GM19467 (cell line): ENCODE data around the gene FFAR4.
"Not testable (repeated sequence)": the region's sequence is repeated elsewhere in the genome, so short reads cannot be mapped to it uniquely, and the experiment has no call there.

ENCODE experiments used
- ATAC-seq: cut with Tn5 transposase; IDR thresholded peaks from one replicate; pipeline ENCODE4 v1.9.1; 2021; ENCODE audit warnings: mild to moderate bottlenecking, moderate library complexity; ENCODE audit not compliant: unreplicated experiment

Gene FFAR4

GRCh38 chr10:93566435-93567276 is at the start of gene FFAR4:
Gene FFAR4, plus strand, starts transcription at chr10:93566665. Its CDS starts 56 bp downstream, at chr10:93566721.
- no peak for ATAC-seq

- no peak for ATAC-seq
Observed at GRCh38 chr10:93518531-93518930, 47.9 kb upstream of the FFAR4 start.

- no peak for ATAC-seq
Observed at GRCh38 chr10:93535293-93535692, 31.2 kb upstream of the FFAR4 start.

DNA sequence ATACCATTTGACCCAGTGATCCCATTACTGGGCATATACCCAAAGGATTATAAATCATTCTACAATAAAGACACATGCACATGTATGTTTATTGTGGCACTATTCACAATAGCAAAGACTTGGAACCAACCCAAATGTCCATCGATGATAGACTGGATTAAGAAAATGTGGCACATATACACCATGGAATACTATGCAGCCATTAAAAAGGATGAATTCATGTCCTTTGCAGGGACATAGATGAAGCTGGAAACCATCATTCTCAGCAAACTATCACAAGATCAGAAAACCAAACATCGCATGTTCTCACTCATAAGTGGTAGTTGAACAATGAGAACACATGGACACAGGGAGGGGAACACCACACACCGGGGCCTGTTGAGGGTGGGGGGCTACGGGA is 25.6 kb upstream of the FFAR4 start:
- ATAC-seq = not testable (repeated sequence)

- ATAC-seq = no peak
Observed at GRCh38 chr10:93541402-93542357, 24.8 kb upstream of the FFAR4 start.

GRCh38 chr10:93542358-93542791 is 24.1 kb upstream of the FFAR4 start:
- ATAC-seq = no peak

- ATAC-seq = not testable (repeated sequence)
Observed at GRCh38 chr10:93546995-93547394, 19.5 kb upstream of the FFAR4 start.

- no peak for ATAC-seq
Observed at GRCh38 chr10:93547522-93547921, 18.9 kb upstream of the FFAR4 start.

GRCh38 chr10:93548376-93549071 is 17.9 kb upstream of the FFAR4 start:
- ATAC-seq = no peak

DNA sequence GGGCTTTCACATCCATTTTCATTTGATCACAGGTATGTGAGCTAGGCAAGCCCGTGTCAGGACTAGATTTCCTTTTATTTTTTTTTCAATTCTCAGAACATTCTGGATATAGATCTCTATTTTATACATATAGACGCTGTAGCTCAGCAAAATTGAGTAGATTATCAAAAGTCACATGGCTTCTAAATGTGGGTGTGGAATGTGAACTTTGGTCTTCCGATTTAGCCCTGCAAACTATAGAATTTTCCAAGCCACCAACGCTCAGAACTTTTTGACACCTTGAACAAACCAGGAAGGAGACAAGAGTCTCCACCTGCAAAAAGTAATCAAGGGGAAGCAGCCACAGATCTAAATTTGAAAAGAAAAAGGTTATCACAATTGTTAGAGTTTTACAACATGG is 15.9 kb upstream of the FFAR4 start:
- ATAC-seq = no peak

DNA sequence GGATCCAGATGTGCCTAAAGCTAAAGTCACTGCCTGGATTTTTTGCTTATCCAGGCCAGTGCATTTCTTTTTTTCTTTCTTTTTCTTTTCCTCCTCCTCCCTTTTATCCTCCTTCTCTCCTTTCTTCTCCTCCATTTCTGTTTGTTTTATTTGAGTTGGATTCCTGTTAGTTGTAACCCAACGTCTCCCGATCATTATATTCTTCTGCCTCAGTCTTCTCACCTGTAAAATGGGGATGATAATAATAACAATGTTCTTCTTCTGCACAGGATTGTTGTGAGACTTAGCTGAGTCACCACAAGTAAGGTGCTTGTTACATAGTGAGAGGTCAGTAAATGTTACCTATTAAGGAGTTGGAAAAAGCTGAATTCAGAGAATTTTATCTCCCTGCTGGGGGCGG is 13.7 kb upstream of the FFAR4 start:
- no peak for ATAC-seq

DNA sequence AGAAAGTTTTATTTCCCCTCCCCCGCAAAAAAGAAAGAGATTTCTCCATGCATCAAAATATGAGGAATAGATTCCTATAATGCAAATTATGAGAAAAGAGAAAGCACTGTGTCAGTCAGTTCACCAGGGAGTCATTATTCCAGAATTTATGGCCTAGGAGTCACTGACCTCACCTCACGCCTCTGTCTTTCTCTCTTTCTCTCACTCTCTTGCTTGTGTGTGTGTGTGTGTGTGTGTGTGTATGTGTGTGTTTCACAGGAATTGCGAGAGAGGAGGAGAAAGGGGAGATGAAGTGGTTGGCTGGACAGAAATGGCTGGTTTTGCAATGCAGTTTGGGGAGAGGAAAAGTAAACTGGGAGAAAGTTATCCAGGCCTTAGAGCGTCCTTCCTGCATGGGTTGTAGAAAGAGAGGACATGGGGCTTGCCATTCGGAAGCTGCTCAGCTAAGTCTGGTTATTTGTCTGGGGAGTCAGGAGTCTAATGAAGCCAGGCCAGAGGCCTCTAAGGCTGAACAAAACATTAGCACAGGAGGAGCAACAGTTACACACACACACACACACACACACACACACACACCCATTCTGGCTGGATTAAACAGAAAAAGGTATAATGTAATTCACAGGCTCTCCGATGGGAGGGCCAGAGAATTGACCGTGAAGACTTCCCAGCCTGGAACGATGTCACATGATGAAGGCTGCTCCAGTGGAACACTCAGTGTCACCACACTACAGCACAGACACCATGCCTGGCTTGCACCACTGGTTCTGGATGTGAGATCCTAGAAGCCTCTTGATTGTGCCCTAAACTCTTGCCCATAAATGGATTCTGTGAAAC is 12.8 kb upstream of the FFAR4 start:
- ATAC-seq = no peak

- no peak for ATAC-seq
Observed at GRCh38 chr10:93554316-93554663, 12.2 kb upstream of the FFAR4 start.

DNA sequence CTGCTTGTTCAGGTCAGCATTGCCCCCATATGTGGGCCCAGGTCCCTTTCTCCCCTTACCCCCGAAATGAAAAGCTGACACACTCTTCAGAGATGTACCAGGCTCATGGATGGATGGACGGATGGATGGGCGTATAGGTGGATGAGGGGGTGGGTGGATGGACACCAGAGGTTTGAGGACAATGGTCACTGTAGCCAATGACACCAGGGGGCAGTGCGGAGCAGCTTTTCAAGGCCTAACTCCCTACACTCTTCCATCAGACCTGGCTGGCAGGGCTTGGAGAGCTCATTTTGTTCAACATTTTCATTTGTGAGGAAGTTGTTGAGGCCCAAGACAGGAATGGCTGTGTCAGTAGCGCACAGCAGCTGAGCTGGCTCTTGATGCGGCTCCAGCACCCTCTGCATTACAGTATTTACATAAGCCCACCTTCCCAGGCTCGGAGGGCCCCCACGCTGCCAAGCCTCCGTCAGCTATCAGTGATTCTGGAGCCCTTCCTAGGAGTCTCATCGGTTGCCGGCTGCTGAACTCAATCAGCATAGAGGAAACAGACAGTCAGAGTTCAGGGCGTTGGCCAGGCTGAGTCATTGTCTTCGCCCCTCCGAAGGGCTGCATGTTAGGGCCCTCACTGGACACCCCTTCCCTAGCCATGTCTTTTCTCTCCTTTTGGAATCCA is 11.6 kb upstream of the FFAR4 start:
- ATAC-seq = peak; percentile 71

DNA sequence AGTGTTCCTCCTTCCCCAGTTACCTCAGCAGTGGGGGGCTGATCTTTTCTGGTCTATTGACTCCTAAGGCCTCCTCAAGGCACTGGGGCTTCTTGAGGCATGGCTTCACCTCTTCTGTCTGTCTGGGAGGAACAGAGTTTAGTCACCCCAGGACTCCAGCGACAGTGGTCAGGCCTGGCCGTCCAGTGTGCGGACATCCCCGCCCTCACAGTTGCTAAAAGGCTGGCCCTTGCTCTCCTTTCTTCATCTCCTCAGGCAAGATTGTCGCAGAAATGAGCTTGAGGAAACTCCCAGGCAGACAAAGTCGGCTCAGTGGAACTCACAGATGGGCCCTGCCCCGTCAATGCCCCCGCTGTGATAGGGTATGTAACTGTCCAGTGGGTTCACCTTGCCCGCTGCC is 7.0 kb upstream of the FFAR4 start:
- ATAC-seq = no peak

- ATAC-seq = no peak
Observed at GRCh38 chr10:93560541-93560940, 5.9 kb upstream of the FFAR4 start.

DNA sequence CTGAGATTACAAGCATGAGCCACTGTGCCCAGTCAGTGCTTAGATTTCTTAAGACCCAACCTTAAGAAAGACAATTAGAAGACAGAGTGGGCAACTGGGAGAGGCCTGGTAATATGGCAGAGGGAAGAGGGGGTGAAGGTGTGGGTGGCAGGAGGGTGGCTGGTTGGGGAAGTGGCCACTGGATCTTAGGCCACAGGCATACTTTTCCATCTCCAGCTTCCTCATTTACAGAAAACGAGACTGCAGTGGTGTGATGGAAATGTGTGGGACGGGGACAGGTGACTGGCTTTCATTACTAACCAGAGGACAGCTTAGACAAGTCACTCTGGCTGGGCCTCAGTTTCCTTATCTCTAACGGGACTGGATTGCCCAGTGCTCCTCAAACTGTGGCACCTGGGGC is 1.0 kb upstream of the FFAR4 start:
- ATAC-seq = no peak

DNA sequence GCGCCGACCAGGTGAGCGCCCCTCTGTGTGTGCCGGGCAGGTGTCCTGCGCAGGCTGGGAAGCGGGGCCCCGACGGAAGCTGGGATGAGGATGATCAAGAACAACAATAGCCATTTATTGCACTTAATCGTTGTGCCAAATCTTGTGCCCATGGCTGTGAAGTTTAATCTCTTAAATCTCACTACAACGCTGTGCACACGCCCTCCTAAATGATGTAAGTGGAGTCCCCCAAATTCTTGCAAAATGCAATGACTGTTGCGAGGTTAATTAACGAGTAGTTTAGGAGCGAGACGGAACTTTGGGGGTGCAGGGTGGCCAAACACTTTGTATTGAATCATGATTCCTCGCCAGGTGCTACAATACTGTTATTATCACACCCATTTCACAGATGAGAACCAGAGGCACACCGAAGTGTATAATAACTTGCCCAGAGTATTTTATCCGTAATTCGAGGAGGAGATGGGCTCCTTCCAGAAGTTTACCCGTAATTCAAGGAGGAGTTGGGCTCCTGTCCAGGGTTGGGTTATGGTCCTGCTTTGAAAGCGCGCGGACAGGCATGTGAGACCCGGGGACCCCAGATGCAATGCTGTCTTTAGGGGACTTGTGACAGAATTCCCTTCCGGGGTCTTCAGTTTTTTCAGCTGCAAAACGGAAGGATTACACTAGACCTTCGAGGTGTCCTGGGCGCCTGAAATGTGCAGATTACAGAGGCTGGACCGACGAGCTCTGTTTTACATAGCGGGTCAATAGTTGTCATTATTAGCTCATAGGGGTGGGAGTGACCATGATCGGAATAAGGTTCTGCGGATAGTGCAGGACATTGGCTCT is 1.0 kb downstream of the FFAR4 start:
- no peak for ATAC-seq

DNA sequence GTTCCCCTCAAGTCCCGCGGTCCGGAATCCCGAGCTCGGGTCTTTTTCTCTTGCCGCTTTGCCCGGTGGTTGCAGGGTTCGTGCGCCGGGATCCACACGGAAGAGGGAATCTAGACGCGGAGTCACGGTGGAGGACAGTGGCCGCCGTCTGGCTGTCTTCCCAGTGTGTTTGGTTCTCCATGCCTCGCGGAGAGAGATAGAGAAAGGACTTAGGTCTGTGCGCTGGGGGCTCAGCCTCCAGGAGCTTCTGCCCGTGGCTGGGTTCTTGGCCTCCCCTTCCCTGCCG is 1.6 kb downstream of the FFAR4 start:
- no peak for ATAC-seq
